K562 (cell line): ENCODE measurements around the gene NUMB. TPM values are rescaled to one million over a fixed set of nuclear protein-coding genes. Genes with fewer than 3 reads are reported as not detected.
A peak's percentile ranks its signal among the peaks of the same experiment; 100 is the strongest.

Source experiments
- ATAC-seq: fragments of 200-7000 bp; cut with Tn5 transposase; 3 replicates; pipeline ENCODE4 v1.9.1; 2020; ENCODE audit warnings: moderate library complexity
- BruUV-seq: library from RNA; stranded (reverse); fragments of 400-500 nt; replicated peaks from 2 replicates; lab custom pipeline; 2021; lab: Mats Ljungman, UMichigan
- CTCF ChIA-PET: fragments of 300-600 bp; formaldehyde crosslinking; extraction: SDS; loops from one replicate; lab custom pipeline; 2021; ENCODE audit warnings: low intra/inter-chr PET ratio; lab: Yijun Ruan, JAX
- POLR2A ChIA-PET: fragments of 300-600, 350-650 bp; sonication (Branson Sonifier 250); formaldehyde crosslinking; extraction: SDS; loops from one replicate; lab custom pipeline; 2021; ENCODE audit warnings: antibody characterized with exemption, inconsistent platforms; lab: Yijun Ruan, JAX
- DNase-seq, 4 experiments: peaks; one replicate each; pipeline versions ENCODE4 v3.0.0 to v3.0.0-alpha.2; 2011 to 2018; ENCODE audit warnings: low spot score in 3 of 4, mixed read lengths in 3 of 4; ENCODE audit errors: extremely low read depth in 1 of 4
- FAIRE-seq: peaks from 2 replicates; lab custom pipeline; 2011; peaks lifted over from hg19 to GRCh38; lab: Jason Lieb, UNC
- H2AFZ ChIP-seq: 2 replicates; pipeline ENCODE4 v1.6.0; 2011; ENCODE audit warnings: low read depth, low read length, control low read depth, inconsistent platforms
- H3K27ac ChIP-seq: fragments of 200-600 bp; 3 replicates; pipeline ENCODE4 v1.8.0; 2011; ENCODE audit warnings: low read depth, mild to moderate bottlenecking, control low read depth, inconsistent platforms, low read length, moderate library complexity, mixed read lengths; ENCODE audit errors: extremely low read depth
- H3K27me3 ChIP-seq, 2 experiments: fragments of 300-600 bp in 1 of 2; 2 replicates in 1 of 2; 3 replicates in 1 of 2; pipeline versions ENCODE4 v1.6.0 to v1.8.0; 2011; ENCODE audit warnings: inconsistent platforms in 2 of 2, low read length in 2 of 2, mild to moderate bottlenecking in 1 of 2, mixed read lengths in 1 of 2, moderate library complexity in 1 of 2; ENCODE audit not compliant: control insufficient read depth in 2 of 2, insufficient read depth in 2 of 2
- H3K36me3 ChIP-seq: fragments of 300-600 bp; 3 replicates; pipeline ENCODE4 v1.8.0; 2011; ENCODE audit warnings: mild to moderate bottlenecking, low read length, inconsistent platforms; ENCODE audit not compliant: control insufficient read depth, insufficient read depth
- H3K4me1 ChIP-seq, 2 experiments: fragments of 200-600 bp in 1 of 2; replicated peaks in 1 of 2; 2 replicates in 1 of 2; 3 replicates in 1 of 2; pipeline versions ENCODE4 v1.5.1 to v1.8.0; 2011; ENCODE audit warnings: inconsistent platforms in 2 of 2, low read length in 2 of 2, mild to moderate bottlenecking in 1 of 2, mixed read lengths in 1 of 2, moderate library complexity in 1 of 2; ENCODE audit not compliant: control insufficient read depth in 2 of 2, insufficient read depth in 2 of 2
- H3K4me2 ChIP-seq: 2 replicates; pipeline ENCODE4 v1.6.1; 2011; ENCODE audit warnings: low read length, control low read depth, inconsistent platforms, mixed read lengths; ENCODE audit not compliant: insufficient read depth
- H3K4me3 ChIP-seq: fragments of 200-600 bp; sonication (generic), shearing (Covaris generic); 2 replicates; pipeline ENCODE4 v1.5.1; 2016; ENCODE audit warnings: control low read depth, inconsistent platforms
- H3K79me2 ChIP-seq: fragments of 200-600 bp; 3 replicates; pipeline ENCODE4 v1.8.0; 2011; ENCODE audit warnings: low read length, inconsistent platforms; ENCODE audit not compliant: control insufficient read depth, insufficient read depth
- H3K9ac ChIP-seq, 2 experiments: 2 replicates each; pipeline versions ENCODE4 v1.6.0 to v1.6.1; 2011; ENCODE audit warnings: low read depth in 2 of 2, low read length in 2 of 2, control low read depth in 1 of 2, inconsistent platforms in 1 of 2, mild to moderate bottlenecking in 1 of 2, mixed read lengths in 1 of 2; ENCODE audit not compliant: insufficient read depth in 1 of 2
- H3K9me1 ChIP-seq: one replicate; pipeline ENCODE4 v1.6.0; 2011; ENCODE audit warnings: inconsistent platforms, mild to moderate bottlenecking, low read length, moderate library complexity; ENCODE audit not compliant: control insufficient read depth, insufficient read depth
- H3K9me3 ChIP-seq: replicated peaks from 2 replicates; pipeline ENCODE4 v1.5.1; 2011; ENCODE audit warnings: low read depth, low read length, inconsistent platforms; ENCODE audit not compliant: control insufficient read depth, insufficient read depth
- H4K20me1 ChIP-seq: replicated peaks from 2 replicates; pipeline ENCODE4 v1.6.1; 2011; ENCODE audit warnings: low read length, inconsistent platforms, mixed read lengths; ENCODE audit not compliant: control insufficient read depth, insufficient read depth
- EP400 ChIP-seq: fragments of 450-650 bp; IDR thresholded peaks from 2 replicates; pipeline ENCODE4 v1.6.1; 2017; ENCODE audit warnings: antibody characterized with exemption, mild to moderate bottlenecking, moderate library complexity
- JUNB ChIP-seq: fragments of 450-650 bp; formaldehyde crosslinking; conservative IDR thresholded peaks from 2 replicates; pipeline ENCODE4 v1.4.0; 2020; ENCODE audit warnings: mild to moderate bottlenecking
- LCOR ChIP-seq: sonication (generic); formaldehyde crosslinking; IDR thresholded peaks from 2 replicates; pipeline ENCODE4 v1.8.0; 2022; ENCODE audit warnings: mild to moderate bottlenecking, missing genetic modification reagents
- NFIC ChIP-seq: fragments of 450-650 bp; IDR thresholded peaks from 2 replicates; pipeline ENCODE4 v1.6.1; 2017; ENCODE audit warnings: mild to moderate bottlenecking, inconsistent platforms
- NFXL1 ChIP-seq: fragments of 450-650 bp; formaldehyde crosslinking; IDR thresholded peaks from 2 replicates; pipeline ENCODE4 v1.4.0; 2021; ENCODE audit warnings: mild to moderate bottlenecking
- TEAD1 ChIP-seq, 2 experiments: fragments of 450-650 bp in 1 of 2; sonication (generic) in 1 of 2; formaldehyde crosslinking; IDR thresholded peaks; 2 replicates each; pipeline versions ENCODE4 v1.4.0 to v1.8.0; 2020 to 2022; ENCODE audit warnings: mild to moderate bottlenecking in 2 of 2, missing genetic modification reagents in 1 of 2
- TEAD4 ChIP-seq, 2 experiments: sonication (generic) in 1 of 2; formaldehyde crosslinking in 1 of 2; IDR thresholded peaks; 2 replicates each; pipeline versions ENCODE4 v1.6.1 to v1.8.0; 2012 to 2022; ENCODE audit warnings: borderline replicate concordance in 1 of 2, inconsistent platforms in 1 of 2, low read length in 1 of 2, mild to moderate bottlenecking in 1 of 2, missing genetic modification reagents in 1 of 2
- ZFP36 ChIP-seq: fragments of 150-350 bp; IDR thresholded peaks from 2 replicates; pipeline ENCODE4 v1.6.1; 2018; ENCODE audit warnings: low read length, low read depth; ENCODE audit not compliant: partially characterized antibody
- ZFX ChIP-seq: sonication (generic); formaldehyde crosslinking; IDR thresholded peaks from 2 replicates; pipeline ENCODE4 v1.8.0; 2022; ENCODE audit warnings: mild to moderate bottlenecking, missing genetic modification reagents, moderate library complexity
- ZNF121 ChIP-seq: sonication (generic); formaldehyde crosslinking; conservative IDR thresholded peaks from 2 replicates; pipeline ENCODE4 v1.8.0; 2022; ENCODE audit warnings: missing genetic modification reagents
- ZNF212 ChIP-seq: fragments of 450-650 bp; formaldehyde crosslinking; IDR thresholded peaks from 2 replicates; pipeline ENCODE4 v1.4.0; 2020; ENCODE audit warnings: mild to moderate bottlenecking
- ZSCAN32 ChIP-seq: fragments of 450-650 bp; formaldehyde crosslinking; IDR thresholded peaks from 2 replicates; pipeline ENCODE4 v1.4.0; 2020; ENCODE audit warnings: mild to moderate bottlenecking, moderate library complexity
- WGBS: fragments of 100-300 bp; shearing (Covaris generic); methylation state at CpG from one replicate; pipeline ENCODE4 v1.1.6; 2016; ENCODE audit warnings: low coverage, mixed read lengths; ENCODE audit not compliant: insufficient coverage; ENCODE audit errors: missing lambda C conversion rate; 5-methylcytosine and 5-hydroxymethylcytosine counted together
- in situ Hi-C: fragments of 300-500 bp; cut with MboI; formaldehyde crosslinking; loops from 4 replicates; pipeline ENCODE4 v1.15.0; 2018; ENCODE audit warnings: inconsistent platforms, mixed read lengths
- intact Hi-C: fragments of 100-400 bp; cut with micrococcal nuclease; formaldehyde crosslinking; loops from 2 replicates; pipeline ENCODE4 v1.14.2; 2022
- polyA plus RNA-seq, 8 experiments: library from polyadenylated mRNA; depleted of rRNA in 4 of 8; stranded (reverse) in 5 of 8; unstranded in 3 of 8; fragments of >200 nt; fragmentation: Nextera tagmentation in 2 of 8; fragmentation: Illumina TruSeq in 1 of 8; extraction: Ambion mirVana in 2 of 8; extraction: Trizol in 1 of 8; gene quantifications; 2 replicates each; pipeline versions ENCODE4 v1.2.1 to v1.2.3, GENCODE V29; 2011 to 2014; ENCODE audit warnings: inconsistent platforms in 1 of 8, missing spikeins in 1 of 8
- total RNA-seq, 7 experiments: library from RNA; depleted of rRNA in 6 of 7; stranded (reverse); fragments of >200 nt in 6 of 7; fragmentation: Illumina TruSeq in 2 of 7; extraction: Trizol in 2 of 7; gene quantifications; 2 replicates each; pipeline versions ENCODE4 v1.2.1 to v1.2.3, GENCODE V29; 2011 to 2021; ENCODE audit warnings: low replicate concordance in 1 of 7
- TF ChIP-seq, protein P1 (sequence below): fragments of 250-450 bp; sonication (Bioruptor Pico); IDR thresholded peaks from 2 replicates; pipeline ENCODE4 v1.4.0; 2020

NUMB gene
- total and polyA plus RNA-seq, 9 of the 15 experiments (the other 6 are each of a cell fraction or from before 2014, with no cell fraction given) = 13.5 to 54.0 (median 32.3) TPM

DNA sequence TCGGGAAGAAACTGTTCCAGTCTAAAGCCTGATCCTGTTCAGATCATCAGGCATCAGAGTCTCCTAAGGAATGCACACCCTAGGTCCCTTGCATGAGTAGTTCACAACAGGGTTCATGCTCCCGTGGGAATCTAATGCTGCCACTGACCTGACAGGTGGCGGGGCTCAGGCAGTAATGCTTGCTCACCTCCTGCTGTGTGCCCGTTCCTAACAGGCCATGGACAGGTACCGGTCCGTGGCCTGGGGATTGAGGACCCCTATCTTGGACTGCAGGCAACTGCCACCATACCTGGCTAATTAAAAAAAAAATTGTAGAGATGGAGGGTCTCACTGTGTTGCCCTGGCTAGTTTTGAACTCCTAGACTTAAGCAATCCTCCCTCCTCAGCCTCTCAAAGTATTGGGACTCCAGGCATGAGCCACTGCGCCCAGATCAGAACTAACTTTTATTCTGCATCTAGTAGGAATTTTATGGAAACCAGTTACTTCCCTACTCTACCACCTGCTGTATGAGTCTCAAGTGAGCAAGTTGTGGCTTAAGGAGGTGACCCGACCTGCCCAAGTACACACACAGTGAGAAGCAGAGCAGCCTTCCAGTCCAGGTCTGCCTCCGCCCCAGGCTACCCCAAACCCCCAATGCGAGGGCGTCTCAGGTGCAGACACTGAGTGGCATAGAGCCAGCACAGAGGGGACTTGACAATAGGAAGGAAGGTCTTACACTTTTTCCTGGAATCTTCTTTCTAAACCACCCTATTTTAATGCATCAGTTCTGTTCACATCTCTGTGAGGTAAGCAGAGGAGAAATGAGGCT lies 223.6 kb downstream of the NUMB start:
- BruUV-seq = no TSS peak
- DNase-seq (no peak), ATAC-seq (no peak), FAIRE-seq (no peak)
- ChIA-PET CTCF (no interaction called here), POLR2A (no interaction called here)
- H3K9me1 ChIP-seq = peaks cover 2% of the 10 kb centered on the region
- H4K20me1 ChIP-seq = 0 out of 2 replicates have a peak, but pooled peaks cover 4% of the 10 kb centered on the region
- TF ChIP-seq JUNB (CRISPR knock-in tag) (no peak), ZNF121 (CRISPR knock-in tag) (0 out of 2 replicates have a peak, but pooled peaks have one; percentile 18)
- in situ Hi-C loops = loop anchor here (10.0 kb wide), 1 partner anchor 720 kb away; no protein-coding TSS in a partner anchor
- H3K27me3 ChIP-seq = peaks cover 37 to 71% of the 10 kb centered on the region in 2 experiments
- no peak overlapping the region for H3K4me2 ChIP-seq
- H2AFZ ChIP-seq = no peak overlapping the region
- WGBS = 1% methylated on average over 9 of the region's 11 CpGs
- no peak overlapping the region for H3K27ac ChIP-seq
- peaks cover 5 to 28% of the 10 kb centered on the region in 2 experiments; a peak in 4 of 5 replicates for H3K4me1 ChIP-seq
- no peaks in the 10 kb centered on the region for H3K36me3 ChIP-seq
- no peak overlapping the region for H3K4me3 ChIP-seq
- no peaks in the 10 kb centered on the region for H3K79me2 ChIP-seq
- no peaks in the 10 kb centered on the region for H3K9me3 ChIP-seq
- intact Hi-C loops = loop anchor here (5.0 kb wide), 1 partner anchor 238 kb away; no protein-coding TSS in a partner anchor
- no peak overlapping the region for H3K9ac ChIP-seq

DNA sequence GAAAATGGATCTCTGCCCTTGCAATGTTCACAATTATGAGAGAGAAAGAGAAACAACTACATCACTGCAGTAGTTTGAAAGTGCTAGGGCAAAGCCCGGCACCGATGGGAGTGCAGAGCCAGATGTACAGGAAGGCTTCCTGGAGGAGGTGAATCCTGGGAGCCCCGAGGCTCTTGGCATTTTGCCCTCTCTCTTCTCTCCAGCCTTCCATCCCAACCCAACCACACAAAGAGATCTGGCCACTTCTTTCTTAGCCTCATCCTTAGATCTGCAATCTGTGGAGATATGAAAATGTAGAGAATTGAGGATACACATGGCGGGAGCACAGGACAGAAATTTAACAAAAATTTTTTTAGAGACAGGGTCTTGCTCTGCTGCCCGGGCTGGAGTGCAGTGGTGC lies 224.3 kb downstream of the NUMB start:
- ChIA-PET POLR2A (no interaction called here), CTCF (no interaction called here)
- in situ Hi-C loops = loop anchor here (10.0 kb wide), 1 partner anchor 719 kb away; no protein-coding TSS in a partner anchor
- H3K9me3 ChIP-seq = no peaks in the 10 kb centered on the region
- no peak overlapping the region for H3K27ac ChIP-seq
- peaks cover 34 to 63% of the 10 kb centered on the region in 2 experiments for H3K27me3 ChIP-seq
- intact Hi-C loops = no loop called here
- DNase-seq = no peak
- no peak overlapping the region for H3K4me2 ChIP-seq
- TF ChIP-seq NFXL1 (CRISPR knock-in tag) (no peak), ZSCAN32 (CRISPR knock-in tag) (no peak), TEAD1 (CRISPR knock-in tag; IDR thresholded peaks at IDR 0.05) (no peak), LCOR (CRISPR knock-in tag) (no peak), NFIC (peak; percentile 29; the same call in 1 of the 2 replicates), ZNF212 (CRISPR knock-in tag) (no peak), TEAD4 (IDR thresholded peaks at IDR 0.05; ENCODE audit: low read length) (no peak), TEAD4 (CRISPR knock-in tag; IDR thresholded peaks at IDR 0.05; ENCODE audit: borderline replicate concordance) (no peak), ZFP36 (peak; percentile 50), ZFX (CRISPR knock-in tag) (no peak), EP400 (no peak)
- TF ChIP-seq, protein P1, sequence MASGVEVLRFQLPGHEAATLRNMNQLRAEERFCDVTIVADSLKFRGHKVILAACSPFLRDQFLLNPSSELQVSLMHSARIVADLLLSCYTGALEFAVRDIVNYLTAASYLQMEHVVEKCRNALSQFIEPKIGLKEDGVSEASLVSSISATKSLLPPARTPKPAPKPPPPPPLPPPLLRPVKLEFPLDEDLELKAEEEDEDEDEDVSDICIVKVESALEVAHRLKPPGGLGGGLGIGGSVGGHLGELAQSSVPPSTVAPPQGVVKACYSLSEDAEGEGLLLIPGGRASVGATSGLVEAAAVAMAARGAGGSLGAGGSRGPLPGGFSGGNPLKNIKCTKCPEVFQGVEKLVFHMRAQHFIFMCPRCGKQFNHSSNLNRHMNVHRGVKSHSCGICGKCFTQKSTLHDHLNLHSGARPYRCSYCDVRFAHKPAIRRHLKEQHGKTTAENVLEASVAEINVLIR (CRISPR knock-in tag) = no peak
- no peak for ATAC-seq
- no peaks in the 10 kb centered on the region for H3K79me2 ChIP-seq
- peaks cover 2% of the 10 kb centered on the region for H3K9me1 ChIP-seq
- H3K4me3 ChIP-seq = no peak overlapping the region
- 0 out of 2 replicates have a peak, but pooled peaks cover 4% of the 10 kb centered on the region for H4K20me1 ChIP-seq
- H2AFZ ChIP-seq = no peak overlapping the region
- no peaks in the 10 kb centered on the region for H3K36me3 ChIP-seq
- WGBS = 2% methylated on average over 5 of the region's 5 CpGs
- H3K9ac ChIP-seq = no peak overlapping the region
- no TSS peak for BruUV-seq
- H3K4me1 ChIP-seq = peaks cover 5 to 24% of the 10 kb centered on the region in 2 experiments; a peak in 4 of 5 replicates
- FAIRE-seq = no peak
